ENCODE data around the gene IFI27L2.

DNA sequence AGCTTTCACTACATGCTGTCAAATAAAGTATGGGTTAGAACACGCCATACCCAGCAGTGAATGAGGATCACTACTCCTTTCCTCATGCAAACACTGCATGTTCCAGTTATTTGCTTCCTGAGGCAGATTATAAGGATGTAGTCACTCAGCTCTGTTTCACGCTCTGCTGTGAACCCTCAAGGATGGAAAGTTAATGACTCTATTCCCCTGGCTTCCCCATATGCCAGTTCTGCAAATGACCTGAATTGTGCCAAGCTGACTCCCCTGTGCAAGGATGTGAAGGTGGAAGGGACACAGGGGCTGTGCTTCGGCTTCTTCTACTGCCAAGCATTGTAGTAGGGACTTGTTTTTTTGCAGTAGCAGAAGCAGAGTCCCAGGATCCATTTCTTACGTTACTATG is 41.5 kb downstream of the IFI27L2 start:
- no peak for TF ChIP-seq POLR2A (IDR thresholded peaks at IDR 0.05)
- TF ChIP-seq, protein P1, sequence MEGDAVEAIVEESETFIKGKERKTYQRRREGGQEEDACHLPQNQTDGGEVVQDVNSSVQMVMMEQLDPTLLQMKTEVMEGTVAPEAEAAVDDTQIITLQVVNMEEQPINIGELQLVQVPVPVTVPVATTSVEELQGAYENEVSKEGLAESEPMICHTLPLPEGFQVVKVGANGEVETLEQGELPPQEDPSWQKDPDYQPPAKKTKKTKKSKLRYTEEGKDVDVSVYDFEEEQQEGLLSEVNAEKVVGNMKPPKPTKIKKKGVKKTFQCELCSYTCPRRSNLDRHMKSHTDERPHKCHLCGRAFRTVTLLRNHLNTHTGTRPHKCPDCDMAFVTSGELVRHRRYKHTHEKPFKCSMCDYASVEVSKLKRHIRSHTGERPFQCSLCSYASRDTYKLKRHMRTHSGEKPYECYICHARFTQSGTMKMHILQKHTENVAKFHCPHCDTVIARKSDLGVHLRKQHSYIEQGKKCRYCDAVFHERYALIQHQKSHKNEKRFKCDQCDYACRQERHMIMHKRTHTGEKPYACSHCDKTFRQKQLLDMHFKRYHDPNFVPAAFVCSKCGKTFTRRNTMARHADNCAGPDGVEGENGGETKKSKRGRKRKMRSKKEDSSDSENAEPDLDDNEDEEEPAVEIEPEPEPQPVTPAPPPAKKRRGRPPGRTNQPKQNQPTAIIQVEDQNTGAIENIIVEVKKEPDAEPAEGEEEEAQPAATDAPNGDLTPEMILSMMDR (IDR thresholded peaks at IDR 0.05): no peak

Data from vagina (tissue), 2 donors.